NCI-H187 treated with DMSO at 0.1 percent for 48 hours (cell line): ENCODE measurements around the gene ZBTB17.
"Not testable (repeated sequence)": the region's sequence is repeated elsewhere in the genome, so short reads cannot be mapped to it uniquely, and the experiment has no call there.

Source experiments
- DNase-seq: peaks from one replicate; lab custom pipeline; 2025; lab: John Stamatoyannopoulos, UW

Gene ZBTB17

DNA sequence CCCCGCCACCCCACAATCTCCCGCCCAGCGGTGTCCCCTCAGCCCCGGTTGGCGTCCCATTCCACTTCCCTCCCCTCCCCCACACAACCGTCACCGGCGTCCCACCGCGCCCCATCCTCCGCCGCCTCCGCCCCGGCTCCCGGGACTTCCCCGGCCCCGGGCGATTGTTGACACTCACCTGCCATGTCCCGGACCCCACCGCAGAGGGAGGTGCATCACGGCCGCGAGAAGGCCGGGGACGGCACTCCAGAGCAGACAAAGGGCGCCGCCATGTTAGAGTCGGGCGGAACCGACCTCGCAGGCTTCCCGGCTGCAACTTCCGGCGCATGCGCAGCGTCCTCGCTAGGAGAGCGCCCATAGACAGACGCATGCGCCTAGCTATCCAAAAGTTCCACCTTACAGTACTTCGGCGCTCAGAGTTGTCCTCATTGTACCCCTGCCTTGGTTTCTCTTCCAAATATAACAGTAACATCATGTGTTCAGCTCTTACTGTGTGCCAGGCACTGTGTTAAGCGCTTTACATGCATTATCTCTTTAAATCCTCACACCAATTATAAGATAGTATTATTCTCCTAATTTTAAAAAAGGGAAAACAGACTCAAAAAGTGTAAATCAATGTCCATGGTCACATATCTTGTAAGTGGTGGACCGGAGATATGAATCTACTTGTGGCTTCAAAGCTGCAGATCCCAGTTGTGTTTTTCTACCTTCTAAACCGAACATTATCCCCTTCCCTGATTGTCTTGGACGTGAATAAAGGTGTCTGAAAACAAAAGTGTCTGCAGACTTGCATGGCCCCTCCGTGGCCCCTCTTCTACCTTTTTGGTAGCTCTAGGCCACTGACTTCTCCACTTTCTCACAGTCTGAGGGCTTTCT lies at the start of gene ZBTB17:
ZBTB17 (minus strand) TSS at position 297 of the 876 bp plus-strand sequence. CDS start 27,606 bp downstream, outside the sequence.
- DNase-seq: peak; percentile 72

DNA sequence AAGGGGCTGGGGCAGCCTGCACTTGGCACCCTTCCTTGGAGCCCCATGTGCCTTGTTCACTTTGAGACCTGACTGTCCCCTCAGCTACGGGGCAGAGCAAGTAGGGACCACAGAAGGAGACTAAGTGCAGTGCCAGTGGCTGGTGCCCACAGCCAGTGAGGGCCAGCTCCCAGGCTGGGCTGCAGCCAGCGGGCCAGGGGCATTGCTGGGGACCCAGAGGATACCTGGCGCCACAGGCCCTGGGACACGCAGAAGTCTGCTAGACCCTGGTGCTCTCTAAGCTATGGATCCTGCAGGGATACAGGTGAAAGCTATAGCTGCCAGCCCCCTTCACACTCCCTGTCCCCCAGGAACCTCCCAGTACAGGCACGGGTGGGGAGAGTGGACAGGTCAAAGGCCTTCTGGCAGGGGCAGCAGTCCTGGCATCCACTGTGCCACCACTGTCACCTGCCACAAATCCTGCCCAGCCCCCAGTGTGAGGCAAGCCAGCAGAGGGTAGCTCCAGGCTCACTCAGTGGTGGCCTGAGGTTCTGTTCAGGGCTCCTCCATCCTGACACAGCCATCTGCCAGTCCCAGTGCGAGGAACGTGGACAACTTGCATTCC lies 47.3 kb upstream of the ZBTB17 start:
- no peak for DNase-seq

DNA sequence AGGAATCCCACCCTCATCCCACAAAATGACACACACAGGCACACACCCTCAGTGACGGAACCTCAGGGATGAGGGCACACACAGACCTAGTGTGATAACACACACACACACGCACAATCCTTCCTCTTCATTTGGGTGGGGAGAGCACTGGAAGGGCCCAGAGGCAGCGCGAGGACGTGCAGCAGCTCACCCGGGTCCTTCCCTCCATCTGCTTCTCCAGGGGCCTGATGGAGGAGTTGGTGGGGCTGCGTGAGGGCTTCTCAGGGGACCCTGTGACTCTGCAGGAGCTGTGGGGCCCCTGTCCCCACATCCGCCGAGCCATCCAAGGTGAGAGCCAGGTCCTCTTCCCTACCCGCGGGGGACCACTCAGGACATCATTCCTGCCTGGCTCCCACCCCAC lies 46.5 kb upstream of the ZBTB17 start:
- no peak for DNase-seq

DNA sequence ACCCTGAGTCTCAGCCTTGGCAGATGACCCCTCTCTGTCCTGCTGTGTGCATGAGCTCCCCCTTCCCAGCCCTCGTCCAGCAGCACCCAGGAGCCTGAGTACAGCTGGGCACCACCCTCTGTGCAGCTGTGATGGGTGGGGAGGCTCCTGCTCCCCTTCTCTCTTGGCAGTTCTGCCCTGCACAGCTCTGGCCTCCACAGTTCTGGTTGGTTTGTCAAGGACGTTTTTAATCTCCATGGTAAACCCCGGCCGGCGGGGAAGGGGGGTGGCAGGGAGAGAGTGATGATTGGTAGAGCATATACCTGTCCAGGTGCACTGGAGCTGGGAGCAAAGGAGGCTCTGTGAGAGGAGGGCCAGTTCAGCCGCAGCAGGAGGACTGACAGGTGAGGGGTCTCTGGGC lies 45.8 kb upstream of the ZBTB17 start, which contains the start of gene CLCNKA:
CLCNKA (plus strand) TSS at position 356 of the 400 bp plus-strand sequence. CDS start 584 bp downstream, outside the sequence.
- DNase-seq: peak; percentile 9

DNA sequence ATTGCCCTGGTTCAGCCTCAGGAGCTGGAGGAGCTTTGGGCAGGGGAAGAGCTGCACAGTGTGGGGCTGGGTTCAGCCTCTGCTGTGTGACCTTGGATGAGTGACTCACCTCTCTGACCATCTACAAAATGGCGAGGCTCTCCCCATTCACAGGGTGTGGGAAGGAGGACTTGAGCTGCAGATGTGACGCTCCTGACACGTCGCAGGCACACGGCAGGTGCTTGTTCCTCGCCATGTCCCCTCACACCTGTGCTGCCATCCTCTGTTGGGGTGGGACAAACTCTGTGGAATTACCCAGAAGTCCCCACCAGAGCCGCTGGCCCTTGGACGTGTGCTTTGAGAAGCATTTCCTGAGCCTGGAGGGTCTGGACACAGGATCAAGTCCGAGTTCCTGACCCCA lies 45.0 kb upstream of the ZBTB17 start:
- DNase-seq: not testable (repeated sequence)

DNA sequence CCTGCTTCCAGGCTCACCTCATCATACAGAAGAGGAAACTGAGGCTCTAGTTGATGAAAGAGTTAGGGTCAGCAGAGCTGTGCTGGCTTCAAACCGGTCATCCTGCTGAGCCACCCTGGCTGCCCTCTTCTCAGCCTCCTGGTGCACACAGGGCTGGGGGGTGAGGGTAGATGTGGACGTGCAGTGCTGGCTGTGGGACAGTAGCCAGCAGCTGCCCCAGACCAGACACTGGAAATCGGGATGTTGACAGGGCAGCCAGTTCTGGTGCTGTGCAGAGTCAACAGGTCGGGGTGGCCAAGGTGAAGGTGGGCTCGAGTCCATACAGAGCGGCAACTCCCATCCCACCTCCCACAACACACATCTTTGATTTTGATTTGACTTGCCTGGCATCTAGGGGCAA lies 44.4 kb upstream of the ZBTB17 start:
- no peak for DNase-seq

DNA sequence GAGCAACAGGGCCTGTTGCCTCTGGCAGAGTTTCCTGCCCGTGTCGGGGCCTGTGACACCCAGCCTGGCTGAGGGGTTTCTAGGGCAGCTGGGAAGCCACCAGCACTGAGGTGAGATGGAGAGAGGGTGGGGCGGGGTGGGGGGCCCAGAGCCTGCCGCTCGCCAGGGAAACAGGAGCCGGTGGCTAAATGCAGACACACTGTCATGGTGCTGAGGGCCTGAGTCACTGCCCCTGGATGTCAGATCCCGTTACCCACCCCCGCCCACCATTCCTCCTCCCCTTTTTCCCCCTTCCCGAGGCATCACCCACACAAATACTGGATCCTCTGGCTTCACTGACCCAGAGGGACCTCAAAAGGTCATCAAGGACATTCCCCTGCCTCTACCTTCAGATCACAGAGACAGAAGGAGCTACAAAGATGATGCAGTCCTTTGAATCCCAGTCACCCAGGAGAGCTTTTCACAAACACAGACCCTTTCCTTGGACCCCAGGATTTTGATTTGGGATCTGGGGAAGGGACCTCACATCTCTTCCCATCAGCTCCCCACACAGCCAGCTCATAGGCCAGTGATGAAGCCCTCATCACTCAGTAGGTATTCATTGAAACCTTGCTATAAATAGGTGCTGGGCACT lies 43.9 kb upstream of the ZBTB17 start:
- no peak for DNase-seq

DNA sequence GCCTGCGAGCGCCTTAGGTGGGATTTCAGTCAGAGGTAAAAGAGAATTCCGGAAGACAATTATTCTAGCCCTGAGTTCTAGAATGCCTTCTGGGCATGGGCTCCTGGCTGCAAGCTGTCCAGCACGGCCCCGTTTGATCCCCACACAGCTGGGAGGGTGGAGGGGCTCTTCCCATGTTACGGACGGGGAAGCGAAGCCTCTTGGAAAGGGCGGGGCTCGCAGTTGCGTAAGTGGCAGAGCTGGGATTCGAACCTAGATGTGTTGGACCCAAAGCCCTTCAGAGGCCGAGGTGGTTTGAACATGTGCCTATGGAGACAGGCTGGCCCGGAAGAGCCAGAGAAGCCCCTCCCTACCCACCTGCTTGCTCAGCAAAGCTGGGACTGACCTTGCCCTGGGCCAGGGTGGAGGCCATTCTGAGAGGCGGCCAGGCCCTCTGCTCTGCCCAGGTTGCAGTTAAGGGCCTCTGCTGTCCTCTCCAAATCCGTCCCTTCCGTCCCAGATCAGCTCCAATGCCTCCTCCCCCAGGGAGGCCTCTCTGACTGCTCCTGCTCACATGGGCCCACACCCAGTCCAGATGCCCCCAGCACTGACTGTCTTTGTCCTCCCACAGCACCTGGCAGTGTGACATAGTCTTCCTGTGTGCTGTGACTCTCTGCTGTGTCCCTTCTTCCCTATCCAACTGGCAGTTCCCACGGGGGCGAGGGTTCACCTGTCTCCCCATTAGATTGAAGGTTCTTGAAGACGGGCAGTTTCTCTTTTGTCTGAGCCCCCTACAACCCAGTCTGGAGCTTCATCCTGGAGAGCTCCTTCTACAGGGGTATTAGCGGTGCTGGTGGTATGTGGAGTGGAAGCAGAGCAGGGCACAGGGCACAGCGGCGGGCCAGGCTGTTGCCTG lies 43.1 kb upstream of the ZBTB17 start:
- DNase-seq: no peak

DNA sequence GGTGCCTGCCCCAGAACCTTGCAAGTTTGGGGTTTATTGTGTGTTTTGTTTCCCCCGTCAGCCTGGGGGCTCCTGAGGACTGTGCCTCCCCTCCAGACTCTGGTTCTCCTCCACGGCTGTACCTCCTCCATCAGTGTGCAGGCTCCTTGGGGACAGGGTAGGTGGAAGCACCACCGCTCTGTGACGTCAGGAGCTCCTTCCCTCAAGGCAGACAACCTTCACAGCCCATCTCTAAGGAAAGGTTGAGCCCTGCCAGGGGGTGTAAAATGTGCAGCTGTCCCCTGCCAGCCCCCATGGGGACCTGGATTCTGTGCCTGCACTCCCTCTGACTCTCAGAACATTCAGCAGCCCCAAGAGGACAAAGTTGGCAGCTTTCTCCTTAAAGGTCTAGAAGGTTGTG lies 42.4 kb upstream of the ZBTB17 start:
- DNase-seq: no peak

DNA sequence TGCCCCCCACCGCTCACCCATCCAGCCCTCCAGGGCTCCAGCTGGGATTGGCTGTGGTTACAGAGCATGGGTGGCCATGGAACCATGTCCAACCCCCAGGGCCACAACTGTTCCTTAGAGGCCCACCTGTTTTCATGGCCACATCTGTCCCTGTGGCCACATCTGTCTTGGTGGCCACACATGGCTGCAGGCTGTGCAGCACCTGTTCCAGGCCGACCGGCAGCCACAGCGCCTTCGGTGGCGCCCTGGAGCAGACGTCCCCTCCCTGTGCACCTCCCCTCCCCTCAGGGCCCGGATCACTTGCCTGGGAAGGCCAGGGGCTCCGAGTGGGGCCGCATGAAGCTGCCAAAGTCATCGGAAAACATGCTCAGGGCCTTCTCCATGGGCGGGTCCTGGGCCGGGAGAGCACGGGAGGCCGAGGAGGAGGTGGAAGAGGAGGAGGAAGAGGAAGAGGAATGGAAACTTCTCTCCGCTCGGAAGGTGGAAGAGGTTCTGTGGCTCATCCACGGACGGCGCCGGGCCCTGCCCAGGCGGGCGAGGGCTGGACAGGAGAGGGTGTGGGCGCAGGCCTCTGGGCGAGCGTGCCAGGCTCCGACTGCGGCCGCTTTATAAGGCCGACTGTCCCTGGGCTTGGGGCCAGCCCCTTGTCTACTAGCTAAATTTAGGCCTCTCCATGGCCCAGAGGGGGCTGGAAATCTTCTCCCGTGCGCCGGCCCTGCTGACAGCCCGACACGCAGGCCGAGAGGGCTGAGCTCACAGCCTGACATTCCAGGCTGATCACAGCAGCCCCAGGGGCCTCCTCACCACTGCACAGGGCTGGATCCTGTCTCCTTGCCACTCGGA lies 41.8 kb upstream of the ZBTB17 start, which contains the start of gene HSPB7:
HSPB7 (minus strand) TSS at position 583 of the 843 bp plus-strand sequence; CDS start at position 503, 80 bp downstream.
- no peak for DNase-seq

DNA sequence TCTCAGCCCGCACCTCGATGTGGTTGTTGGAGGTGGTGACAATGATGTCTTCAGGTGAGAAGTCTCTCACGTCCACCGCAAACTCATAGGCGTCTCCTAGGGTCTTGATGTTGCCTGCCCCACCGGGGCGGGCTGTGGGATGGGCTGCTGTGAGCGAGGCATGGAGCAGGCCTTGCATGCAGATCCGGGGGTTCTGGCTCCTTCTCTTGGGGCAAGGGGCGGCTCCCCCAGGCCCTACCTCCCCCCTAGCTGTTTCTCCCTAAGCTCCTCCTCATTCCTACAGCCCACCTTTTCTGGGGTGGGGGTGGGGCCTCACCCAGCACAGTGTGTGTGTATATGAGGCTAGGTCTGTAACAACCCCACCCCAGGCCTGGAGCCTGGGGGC lies 41.2 kb upstream of the ZBTB17 start:
- no peak for DNase-seq

DNA sequence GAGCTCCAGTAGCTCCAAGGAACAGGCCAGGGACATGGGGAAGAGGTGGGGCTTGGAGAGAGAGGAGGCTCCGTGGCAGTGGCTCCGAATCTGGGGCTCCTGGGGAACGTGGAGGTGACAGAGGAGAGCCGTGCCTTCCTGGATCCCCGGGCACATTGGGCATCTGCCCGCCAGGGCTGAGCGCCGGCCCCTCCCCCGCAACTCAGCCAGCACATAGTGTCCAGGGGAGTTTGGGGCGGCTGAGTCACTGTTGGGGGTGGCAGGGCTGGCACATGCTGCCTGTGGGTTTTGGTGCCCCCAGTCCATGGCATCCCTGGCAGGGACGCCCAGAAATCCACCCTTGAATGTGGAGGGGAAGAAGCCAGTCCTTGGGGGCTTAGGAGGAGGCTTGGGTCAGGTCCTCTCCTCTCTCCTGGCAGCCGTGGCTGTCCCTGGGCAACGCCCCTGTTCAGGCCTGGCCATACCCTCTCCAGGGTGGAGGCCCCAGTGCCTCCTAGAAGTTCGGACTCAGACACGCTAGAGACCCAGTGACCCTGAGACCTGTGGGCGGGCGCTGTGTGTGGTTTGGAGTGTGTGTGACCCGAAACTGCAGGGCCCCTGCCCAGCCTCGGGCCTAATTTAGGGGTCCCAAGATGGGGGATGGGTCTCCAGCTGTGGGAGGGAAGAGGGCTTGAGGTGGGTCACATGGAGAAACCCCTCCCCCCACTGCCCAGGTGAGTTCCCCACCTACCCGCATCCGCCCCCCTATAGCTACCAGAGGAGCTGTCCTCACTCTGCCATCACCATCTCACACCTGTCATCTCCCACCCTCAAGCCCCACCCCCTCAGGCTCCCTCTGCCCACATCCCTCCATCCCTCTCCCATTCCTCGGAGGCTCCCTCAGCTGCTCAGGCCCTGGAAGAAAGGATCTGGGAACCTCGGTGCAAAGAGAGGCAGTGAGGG lies 40.3 kb upstream of the ZBTB17 start:
- DNase-seq: no peak

DNA sequence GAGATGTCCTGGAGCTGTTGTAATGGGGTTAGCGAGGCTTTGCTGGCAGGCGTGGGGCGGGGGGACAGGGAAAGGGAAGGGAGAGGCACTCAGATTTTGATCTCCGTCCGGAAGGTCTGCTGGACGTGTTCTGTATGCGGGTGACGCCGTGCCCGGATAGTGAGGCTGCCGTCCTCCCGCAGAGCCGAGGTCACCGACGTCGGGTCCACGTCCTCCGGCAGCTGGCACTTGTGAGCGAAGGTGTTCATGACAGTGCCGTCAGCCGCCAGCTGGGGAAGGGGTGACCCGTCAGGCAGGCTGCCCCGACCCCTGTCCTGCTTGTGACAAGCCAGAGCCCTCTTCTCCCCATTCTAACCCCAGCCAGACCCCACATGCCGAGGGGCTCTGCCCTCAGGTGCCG lies 39.6 kb upstream of the ZBTB17 start:
- no peak for DNase-seq

DNA sequence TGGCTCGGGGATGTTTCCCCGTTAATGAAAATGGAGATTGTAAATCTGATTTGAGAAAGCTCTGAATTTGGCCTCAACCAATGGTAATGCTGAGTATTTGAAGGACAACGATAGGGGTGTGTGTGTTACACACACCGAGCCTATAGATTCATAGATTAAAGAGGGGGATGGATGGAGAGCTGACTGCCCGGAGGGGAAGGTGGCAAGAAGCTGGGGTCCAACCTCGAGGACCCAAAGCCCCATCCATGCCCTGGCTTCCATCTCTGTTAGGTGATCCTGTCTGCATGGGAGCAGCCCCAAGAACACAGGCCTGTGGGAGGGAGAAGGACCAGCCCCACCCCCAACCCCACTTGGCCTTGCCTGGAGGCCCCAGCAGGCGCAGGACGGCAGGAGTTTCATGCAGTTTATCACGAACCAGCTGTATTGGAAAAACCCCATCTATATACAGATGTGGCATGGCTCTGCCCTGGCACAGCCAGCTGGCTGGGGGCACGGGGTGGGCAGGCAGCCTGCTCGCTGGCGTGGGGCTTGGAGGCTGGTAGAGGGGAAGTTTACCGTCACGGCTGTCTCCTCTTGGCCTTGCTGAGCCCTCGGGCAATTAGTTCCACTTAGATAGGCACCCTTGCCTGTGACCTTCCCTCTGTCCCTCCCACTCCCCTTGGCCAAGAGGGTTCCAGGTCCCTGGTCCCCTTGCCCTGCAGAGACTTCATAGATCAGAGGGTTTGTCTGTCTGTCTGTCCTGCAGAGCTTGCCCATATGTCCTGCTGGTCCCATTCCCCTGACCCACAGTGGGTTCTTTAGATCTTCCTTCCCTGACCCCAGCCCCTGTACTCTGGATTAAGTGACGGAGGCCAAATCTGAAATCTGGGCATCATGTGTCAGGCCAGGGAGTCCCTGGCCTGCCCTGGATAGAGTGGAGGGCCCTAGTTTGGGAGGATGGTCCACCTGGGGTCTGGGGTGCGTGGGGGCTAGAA lies 38.9 kb upstream of the ZBTB17 start:
- DNase-seq: no peak

DNA sequence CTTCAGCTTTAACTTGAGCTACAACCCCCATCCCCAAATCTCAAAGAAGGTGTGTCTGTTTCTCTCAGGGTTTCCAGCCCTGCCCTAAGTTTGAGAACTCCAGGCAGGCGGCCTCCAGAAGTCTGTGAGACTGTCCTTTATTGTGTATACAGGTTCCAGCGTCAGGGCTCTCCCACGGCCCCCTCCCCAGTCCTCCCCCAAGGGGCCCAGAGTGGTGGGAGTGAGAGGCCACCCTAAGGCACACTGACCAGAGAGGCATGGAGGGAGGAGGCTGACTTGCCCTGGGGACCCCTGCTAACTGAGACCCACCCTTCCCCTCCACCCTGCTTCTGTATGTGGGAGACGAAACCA lies 38.0 kb upstream of the ZBTB17 start:
- DNase-seq: no peak

DNA sequence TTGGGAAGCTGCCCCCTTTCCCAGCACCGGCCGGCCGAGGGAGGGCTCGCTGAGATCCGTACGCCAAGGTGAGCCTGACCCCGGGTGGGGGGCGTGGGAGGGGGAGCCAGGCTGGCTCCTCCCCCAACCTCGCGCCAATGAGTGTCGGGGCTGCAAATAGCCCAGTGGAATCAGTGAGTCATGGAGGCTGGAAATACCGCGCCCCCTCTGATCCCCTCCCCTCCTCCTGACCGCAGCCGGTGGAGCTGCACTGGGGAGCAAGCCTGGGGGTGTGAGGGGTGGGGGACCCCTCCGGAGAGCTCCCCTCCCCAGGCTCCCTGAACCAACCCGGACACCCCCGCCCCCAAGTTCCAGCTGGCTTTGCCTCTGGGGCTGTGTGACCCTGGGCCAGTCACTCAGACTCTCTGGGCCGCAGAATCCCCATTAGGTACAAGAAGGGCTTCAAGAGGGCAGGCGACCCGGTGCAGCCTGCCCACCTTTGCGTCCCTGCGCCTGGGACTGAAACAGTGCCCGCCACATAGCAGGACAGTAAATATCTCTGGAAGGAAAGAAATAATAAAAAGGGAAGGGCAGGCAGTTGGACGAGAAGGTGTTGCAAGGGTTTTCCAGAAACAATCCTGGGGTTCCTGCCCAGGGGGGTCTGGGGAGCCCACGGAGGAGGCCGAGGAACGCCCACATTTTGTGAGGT lies 37.5 kb upstream of the ZBTB17 start:
- DNase-seq: no peak

DNA sequence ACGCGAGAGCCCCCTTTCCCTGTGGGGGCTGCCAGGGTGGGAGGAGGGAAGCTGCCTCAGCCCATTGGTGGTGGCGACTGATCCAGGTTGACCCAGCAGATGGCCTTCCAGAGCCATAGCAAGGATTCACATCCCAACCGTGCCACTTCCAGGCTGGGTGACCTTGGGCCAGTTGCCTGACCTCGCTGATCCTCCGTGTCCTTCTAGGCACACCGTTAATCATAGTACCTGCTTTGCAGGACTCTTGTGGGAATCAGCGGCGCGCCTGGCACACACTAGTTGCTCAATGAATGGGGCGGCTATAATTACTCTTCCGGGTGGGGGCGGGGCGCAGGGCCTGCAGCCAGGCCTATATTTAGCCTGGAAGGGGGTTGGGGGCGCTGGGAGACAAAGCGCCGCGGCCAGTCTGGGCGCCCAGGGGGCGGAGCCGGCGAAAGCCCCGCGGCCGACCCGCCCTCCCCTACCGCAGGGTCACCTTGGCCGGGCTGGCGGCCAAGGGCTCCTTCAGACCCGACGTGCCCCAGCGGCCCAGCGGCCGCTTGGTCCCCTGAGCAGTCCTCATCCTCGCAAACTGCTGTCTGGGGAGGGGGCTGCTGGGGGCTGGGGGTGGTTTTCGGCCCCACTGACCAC lies 36.8 kb upstream of the ZBTB17 start:
- DNase-seq: no peak
